ENCODE measurements around the gene MAGEA9.
"Not testable (repeated sequence)": the region's sequence is repeated elsewhere in the genome, so short reads cannot be mapped to it uniquely, and the experiment has no call there.

MAGEA9 gene

GRCh38 chrX:149807747-149808458 is 26.2 kb downstream of the MAGEA9 start:
- DNase-seq = no peak

- DNase-seq = no peak
Measured at GRCh38 chrX:149818652-149819051, 36.9 kb downstream of the MAGEA9 start.

DNA sequence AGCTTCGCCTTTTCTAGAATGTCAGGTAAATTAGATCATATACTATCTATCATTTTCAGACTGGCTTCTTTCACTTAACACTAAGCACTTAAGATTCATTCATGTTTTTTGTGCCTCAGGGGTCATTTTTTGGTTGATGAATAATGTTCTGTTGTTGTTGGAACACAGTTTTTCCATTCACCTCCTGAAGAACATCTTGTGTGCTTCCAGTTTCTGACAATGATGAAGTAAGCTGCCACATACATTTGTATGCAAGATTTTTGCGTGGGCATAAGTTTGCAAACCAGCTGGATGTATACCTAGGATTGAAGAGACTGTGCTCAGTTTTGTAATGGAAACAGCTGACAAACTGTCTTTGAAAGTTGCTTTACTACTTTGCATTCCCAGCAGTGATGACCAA is 37.6 kb downstream of the MAGEA9 start:
- no peak for DNase-seq

DNA sequence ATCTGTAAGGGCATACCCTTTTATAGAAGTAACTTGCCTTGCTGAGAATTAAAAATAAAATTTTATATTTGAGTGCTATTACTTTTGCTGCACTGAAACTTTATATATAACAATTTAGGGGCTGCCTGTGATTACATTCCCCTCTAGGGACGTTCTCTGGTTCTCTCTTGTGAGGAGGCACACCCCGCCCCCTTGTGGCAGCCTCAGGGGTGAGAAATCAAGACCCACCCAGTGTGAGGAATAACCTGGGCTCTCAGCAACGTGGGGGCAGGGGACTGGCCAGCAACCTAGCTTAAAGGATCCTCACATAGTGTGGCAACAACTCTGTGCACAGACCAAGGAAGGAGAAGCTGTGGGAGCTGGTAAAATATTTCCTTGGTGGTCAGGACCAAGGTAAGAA is 43.7 kb downstream of the MAGEA9 start:
- DNase-seq = no peak

GRCh38 chrX:149827254-149827653 is 45.5 kb downstream of the MAGEA9 start:
- DNase-seq = no peak

- DNase-seq = no peak
Measured at GRCh38 chrX:149829751-149830191, 48.0 kb downstream of the MAGEA9 start.

- DNase-seq = no peak
Measured at GRCh38 chrX:149830192-149830873, 48.6 kb downstream of the MAGEA9 start.

- DNase-seq = no peak
Measured at GRCh38 chrX:149831473-149831872, 49.7 kb downstream of the MAGEA9 start.

DNA sequence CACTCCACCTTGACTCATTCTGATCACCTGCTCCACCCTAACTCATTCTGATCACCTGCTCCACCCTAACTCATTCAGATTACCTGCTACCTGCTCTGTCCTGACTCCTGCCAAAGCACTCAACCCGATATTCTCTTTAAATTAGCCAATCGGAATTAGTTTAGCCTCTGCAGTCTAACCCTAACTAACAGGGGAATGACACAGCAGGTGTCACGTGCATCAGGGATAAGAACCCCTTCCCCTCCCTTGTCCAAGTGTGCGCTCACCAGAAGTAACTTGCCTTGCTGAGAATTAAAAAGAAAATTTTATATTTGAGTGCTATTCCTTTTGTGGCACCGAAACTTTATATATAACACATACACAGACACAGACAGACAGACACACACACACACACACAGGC is 55.0 kb downstream of the MAGEA9 start:
- not testable (repeated sequence) for DNase-seq

DNA sequence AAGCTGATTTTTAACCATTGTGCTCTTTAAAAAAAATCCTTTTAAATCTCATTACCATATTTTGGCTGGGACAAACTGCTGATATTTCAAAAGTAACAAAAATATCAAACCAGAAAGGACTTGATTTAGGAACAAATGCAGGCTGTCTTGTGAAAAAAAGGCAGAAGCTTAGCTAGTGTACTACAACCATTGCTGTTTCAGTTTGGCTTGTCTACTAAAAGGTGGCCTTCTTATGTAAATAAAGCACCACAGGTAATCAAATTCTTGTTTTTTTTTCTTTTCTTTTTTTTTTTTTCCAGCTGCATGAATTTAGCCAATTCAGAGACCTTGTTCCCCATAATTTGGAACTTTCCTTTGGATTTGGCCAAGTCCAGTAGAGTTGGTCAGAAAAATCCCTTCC is 55.4 kb downstream of the MAGEA9 start:
- no peak for DNase-seq

Measured in DMS79 (cell line).